GM19099 (cell line): ENCODE measurements around the gene ANKRD40.

Experiments
- POLR2A ChIP-seq: IDR thresholded peaks from 3 replicates; pipeline ENCODE4 v1.6.1; 2011; ENCODE audit warnings: low read depth; ENCODE audit not compliant: insufficient read length; ENCODE audit errors: extremely low read depth

The ANKRD40 gene

DNA sequence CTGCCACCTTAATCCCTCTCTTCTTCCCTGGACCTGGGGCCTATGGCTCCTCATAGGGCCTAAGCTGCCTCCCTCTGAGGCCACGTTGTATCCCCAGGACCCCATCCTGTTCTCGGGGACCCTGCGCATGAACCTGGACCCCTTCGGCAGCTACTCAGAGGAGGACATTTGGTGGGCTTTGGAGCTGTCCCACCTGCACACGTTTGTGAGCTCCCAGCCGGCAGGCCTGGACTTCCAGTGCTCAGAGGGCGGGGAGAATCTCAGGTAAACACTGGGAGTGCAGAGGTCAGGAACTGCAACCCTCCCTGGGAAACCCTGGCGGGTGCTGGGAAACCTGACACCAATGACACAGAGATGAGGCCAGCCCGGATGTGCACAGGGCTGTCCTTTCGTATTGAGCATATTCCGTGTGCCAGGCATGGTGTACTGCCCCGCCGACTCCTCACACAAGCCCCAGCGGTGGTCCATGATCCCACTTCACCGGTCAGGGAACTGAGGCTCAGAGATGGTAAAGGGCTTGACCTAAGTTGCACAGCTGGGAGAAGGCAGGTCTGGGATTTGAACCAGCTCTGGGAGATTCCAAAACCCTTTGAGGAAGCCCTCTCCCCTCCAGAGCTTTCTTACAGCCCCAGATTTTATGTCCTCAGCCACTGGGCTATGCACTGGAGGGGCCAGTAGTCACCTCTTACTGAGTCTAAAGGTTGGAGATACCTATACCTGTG lies 22.9 kb downstream of the ANKRD40 start:
- TF ChIP-seq POLR2A: no peak

DNA sequence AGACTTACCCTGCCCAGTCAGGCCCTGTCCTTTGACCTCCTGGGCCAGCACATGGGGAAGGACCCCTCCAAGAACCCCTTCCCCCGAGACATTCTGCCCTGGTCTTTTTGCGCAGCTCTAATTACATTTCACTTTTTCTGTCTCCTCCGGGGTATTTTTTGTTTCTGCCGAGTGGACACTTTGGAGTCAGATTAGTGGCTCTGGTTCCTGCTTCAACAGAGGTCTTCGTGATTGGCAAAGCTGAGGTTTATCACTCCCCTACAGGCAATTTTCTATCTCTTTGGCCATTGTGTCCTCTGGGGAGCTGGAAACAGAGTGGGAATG lies 23.5 kb downstream of the ANKRD40 start:
- no peak for TF ChIP-seq POLR2A

DNA sequence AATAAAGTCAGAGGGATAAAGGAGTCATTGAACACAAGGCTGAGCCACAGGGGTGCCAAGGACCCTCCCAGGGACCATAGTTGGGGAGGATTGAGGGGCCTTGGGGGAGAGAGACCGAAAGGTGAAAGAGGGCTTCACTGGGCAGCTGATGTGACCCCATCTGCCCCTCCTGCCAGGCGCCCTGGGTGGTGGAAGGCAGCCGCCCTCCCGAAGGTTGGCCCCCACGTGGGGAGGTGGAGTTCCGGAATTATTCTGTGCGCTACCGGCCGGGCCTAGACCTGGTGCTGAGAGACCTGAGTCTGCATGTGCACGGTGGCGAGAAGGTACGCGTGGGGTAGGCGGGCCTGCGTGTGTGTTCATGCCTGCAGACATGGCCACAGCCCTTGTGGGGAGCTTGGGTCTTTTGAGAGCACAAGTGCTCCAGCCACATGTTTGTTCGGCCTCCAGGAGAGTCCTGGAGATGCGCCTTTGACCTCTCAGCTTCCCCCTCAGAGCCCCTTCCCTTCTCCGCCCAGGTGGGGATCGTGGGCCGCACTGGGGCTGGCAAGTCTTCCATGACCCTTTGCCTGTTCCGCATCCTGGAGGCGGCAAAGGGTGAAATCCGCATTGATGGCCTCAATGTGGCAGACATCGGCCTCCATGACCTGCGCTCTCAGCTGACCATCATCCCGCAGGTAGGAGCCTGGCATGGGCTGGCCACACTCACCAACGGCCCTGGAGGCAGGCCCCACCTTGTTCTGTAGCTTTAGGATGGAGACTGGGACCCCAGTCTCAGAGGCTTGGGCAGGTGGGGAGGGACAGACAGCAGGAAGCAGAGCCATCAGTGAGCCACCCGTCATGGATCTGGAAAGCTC lies 24.1 kb downstream of the ANKRD40 start:
- no peak for TF ChIP-seq POLR2A

DNA sequence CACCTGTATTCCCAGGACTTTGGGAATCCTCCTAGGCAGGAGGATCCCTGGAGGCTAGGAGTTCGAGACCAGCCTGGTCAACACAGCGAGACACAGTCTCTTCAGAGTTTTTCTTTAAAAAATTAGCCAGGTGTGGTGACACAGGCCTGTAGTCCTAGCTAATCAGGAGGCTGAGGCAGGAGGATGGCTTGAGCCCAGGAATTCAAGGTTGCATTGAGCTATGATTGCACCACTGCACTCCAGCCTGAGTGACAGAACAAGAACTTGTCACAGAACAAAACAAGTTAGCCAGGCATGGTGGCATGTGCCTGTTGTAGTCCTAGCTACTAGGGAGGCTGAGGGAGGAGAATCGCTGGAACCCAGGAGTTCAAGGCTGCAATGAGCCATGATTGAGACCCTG lies 24.8 kb downstream of the ANKRD40 start:
- no peak for TF ChIP-seq POLR2A

DNA sequence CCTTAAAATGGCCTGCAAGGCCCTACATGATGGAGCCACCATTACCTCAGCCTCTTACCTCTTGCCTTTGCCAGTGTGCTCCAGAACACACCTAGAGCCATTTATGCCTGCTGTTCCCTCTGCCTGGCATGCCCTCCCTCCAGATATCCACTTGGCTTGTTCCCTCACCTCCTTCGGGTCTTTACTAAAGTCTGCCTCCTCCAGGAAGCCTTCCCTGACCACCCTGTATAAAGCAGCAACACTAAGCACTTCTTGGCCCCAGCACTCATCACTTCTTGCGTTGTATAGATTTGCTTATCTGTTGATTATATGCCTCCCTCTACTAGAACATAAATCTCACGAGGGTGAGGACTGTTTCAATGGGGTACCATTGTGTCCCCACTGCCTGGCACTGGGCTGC lies 25.3 kb downstream of the ANKRD40 start:
- no peak for TF ChIP-seq POLR2A

DNA sequence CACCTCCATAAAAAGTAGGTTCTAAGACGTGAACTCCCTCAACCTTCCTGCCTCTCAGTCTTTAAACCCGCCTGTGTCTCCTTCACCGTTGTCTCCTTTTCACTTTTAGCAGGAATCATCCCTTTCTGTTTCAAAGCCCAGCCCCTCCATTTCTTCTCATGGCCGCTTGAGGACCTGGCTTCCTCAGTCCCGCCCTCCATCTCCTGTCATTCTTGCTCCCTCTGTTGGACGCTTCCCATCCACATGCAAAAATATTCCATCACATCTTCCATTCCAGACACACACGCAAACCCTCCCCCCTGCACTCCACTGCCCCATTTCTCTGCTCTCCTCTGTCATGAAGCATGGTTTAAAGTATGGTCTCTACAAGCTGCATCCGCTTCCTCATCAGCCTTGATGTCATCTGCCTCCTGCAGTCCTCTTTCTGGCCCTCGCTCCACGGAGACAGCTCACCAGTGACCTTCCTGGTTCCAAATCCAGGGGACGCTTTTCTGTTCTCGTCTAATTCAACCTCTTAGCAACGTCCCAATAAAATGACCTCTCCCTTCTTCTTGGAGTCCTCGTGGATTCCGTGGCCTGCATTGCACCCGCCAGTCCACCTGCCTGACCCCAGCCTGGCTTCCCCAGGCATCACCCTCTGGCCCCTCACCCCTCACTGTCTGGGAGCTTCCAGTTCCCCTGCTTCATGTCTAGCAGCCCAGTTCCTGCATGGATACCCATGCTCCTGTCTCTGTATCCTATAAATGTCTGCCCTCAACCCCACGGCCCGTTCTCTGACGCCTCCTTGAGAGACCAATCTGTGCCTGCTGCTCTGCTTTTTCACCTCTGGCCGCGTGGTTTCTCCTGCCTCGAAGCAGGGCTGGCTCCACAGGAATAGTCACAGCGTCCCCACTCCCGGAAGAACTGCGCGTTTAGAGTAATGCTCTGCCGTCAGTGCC lies 26.2 kb downstream of the ANKRD40 start:
- no peak for TF ChIP-seq POLR2A

DNA sequence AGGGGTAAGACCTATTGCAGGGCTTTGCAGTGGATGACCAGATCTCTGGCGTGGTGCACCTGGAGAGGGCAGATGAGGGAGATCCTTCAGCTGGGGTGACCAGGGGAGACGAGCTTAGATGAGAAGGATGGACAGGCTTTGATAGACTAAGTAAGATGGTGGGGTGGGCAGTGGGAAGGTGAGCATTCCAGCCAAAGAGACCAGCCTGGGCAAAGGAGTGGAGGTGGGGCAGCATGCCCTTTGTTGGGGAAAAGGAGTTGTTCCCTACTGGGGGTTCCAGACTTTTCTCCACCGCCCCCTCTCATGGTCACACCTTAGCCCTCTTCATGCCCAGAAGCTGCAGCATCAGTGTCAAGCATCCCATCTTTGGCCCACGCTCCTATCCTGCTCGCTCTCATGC lies 27.6 kb downstream of the ANKRD40 start:
- no peak for TF ChIP-seq POLR2A

DNA sequence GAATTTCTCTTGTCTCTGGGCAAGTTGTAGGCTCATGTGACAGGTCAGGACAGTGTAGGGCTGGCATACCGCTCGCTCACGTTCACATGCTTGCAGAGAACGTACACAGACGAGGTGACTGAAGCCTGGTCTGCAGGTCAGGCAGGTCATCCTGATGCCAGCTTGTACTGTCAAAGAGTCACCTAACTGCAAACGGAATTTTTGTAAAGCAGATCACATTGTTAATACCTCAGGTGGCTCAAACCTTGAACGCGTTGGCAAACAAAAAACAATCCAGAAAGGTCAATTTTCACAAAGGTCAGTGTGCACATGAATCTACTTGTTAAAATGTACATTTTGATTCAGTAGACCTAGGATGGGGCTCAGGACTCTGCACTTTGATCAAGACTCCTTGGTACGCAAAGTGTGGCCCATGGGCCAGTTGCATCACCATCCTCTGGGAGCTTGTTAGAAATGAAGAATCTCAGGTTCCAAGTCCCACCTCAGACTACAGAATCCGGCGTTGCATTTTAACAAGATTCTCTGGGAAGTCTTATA lies 28.6 kb downstream of the ANKRD40 start:
- no peak for TF ChIP-seq POLR2A

DNA sequence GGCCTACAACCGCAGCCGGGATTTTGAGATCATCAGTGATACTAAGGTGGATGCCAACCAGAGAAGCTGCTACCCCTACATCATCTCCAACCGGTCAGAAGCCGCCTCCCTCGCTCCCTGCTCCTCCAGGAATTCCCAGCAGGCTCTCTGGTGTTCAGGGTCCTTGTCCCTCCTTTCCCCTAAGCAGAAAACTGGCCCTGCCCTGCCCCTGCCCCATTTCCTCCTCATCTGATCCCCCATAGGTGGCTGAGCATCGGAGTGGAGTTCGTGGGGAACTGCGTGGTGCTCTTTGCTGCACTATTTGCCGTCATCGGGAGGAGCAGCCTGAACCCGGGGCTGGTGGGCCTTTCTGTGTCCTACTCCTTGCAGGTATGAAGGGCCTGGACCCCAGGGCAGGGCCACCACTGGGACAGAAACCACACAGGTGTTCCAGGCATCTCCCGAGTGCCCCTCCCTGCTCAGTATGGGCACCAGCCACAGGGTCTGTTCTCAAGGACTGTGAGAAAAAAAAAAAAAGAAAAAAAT lies 29.8 kb downstream of the ANKRD40 start:
- no peak for TF ChIP-seq POLR2A

DNA sequence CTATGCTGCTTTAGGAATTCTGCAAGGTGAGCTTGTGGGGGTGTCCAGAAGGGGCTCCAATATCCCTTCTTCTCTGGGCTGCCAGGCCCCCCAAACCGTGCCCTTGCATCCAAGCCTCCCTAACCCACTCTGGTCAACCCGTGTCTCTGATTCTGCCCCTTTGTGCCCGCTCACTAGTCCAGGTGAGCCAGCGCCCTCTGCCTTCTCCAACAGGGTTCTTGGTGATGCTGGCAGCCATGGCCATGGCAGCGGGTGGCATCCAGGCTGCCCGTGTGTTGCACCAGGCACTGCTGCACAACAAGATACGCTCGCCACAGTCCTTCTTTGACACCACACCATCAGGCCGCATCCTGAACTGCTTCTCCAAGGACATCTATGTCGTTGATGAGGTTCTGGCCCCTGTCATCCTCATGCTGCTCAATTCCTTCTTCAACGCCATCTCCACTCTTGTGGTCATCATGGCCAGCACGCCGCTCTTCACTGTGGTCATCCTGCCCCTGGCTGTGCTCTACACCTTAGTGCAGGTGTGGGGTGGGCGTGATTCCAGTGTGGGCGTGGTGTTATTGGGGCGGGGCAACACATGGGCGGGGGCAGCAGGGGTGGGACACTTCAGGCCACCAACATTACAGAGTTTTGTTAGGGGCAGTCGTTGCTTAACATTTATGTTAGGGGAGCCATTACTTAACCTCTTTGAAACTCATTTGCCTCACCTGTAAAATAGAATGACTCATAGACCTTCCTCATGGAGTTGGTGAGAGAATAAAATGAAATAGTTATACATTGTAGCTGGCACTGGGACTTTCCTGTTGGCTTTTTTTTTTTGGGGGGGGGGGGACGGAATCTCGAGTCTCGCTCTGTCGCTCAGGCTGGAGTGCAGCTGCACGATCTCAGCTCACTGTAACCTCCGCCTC lies 31.4 kb downstream of the ANKRD40 start:
- no peak for TF ChIP-seq POLR2A

DNA sequence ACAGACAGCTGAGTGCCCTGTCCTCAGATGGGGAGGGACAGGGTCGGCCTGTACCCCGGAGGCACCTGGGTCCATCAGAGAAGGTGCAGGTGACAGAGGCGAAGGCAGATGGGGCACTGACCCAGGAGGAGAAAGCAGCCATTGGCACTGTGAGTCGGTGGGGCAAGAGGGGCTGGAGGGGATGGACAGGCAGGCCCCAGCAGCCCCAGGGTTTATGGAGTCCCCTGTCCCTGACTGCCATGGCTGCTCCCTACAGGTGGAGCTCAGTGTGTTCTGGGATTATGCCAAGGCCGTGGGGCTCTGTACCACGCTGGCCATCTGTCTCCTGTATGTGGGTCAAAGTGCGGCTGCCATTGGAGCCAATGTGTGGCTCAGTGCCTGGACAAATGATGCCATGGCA lies 32.1 kb downstream of the ANKRD40 start:
- no peak for TF ChIP-seq POLR2A

DNA sequence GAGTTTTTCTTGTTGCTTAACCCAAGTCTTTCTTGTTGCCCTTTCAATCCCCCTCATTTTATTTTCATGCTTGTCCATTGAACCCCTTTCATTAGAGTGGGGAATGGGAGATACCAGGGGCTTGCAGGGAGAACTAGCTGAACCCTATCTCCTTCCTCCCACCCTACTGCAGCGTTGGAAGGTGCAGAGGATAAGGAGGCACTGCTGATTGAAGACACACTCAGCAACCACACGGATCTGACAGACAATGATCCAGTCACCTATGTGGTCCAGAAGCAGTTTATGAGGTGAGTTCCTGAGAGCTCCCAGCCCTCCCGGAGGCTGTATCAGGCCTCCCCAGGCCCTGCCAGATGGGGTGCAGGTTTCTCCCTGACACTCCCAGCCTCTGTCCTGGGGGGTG lies 32.5 kb downstream of the ANKRD40 start:
- no peak for TF ChIP-seq POLR2A

DNA sequence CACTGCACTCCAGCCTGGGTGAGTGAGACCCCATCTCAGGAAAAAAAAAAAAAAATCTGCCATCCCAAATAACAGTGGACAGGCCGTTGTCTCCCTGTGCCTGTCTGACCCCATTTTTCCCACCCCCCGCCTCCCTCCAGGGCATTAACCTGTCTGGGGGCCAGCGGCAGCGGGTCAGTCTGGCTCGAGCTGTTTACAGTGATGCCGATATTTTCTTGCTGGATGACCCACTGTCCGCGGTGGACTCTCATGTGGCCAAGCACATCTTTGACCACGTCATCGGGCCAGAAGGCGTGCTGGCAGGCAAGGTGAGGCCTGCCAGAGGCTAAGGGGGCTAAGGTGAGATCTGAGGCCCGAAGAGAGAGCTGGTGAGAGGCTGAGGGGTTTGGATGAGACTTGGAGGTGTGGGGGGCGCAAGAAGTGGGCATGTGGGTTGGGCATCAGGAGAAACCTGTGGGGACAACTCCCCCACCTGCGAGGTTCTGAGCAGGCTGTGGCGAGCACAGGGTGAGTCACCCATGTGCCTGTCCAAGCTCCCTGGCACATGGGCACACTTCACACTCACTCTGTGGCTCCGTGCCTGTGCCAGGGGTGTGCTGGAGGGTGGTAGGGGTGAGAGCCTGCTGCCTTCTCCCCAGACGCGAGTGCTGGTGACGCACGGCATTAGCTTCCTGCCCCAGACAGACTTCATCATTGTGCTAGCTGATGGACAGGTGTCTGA lies 34.7 kb downstream of the ANKRD40 start:
- TF ChIP-seq POLR2A: no peak
